Muscle of back (tissue), 11 donors: Measurements from ENCODE around the gene HTR2A. TPM values are rescaled to one million over a fixed set of nuclear protein-coding genes. Genes with fewer than 3 reads are reported as not detected.
A peak's percentile ranks its signal among the peaks of the same experiment; 100 is the strongest.

Source experiments
- DNase-seq, 3 donors: peaks; one replicate each; pipeline versions ENCODE4 v3.0.0 to v3.0.0-alpha.2; 2013
- polyA plus RNA-seq, 10 donors: library from polyadenylated mRNA; unstranded; fragments of 120-200 nt; gene quantifications; one replicate each; pipeline ENCODE4 v1.2.1, GENCODE V29; 2013; ENCODE audit not compliant: insufficient read length in 10 of 10

Gene HTR2A
- polyA plus RNA-seq, 10 donors: 0.14 to 1.2 (median 0.42) TPM

DNA sequence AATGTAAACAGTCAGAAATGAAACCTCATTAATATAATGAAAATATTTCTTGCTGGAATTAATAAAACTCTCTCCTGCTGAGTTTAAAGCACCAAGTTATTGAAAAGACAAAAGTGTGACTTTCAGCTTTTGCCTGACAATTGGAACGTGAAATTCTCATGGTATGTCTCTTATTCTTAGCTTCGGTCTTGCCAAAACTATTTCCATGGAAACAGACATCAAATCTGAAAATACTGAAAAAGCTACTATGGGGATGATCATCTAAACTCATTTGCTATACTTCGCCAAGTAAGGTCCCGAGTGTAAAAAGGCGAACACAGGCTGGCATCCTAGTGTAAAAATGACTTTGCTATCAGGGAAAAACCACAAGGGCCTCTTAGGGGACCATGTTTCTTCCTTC, 22.8 kb downstream of the HTR2A start:
- DNase-seq: peak in 1 of 3 donors; percentile 48

DNA sequence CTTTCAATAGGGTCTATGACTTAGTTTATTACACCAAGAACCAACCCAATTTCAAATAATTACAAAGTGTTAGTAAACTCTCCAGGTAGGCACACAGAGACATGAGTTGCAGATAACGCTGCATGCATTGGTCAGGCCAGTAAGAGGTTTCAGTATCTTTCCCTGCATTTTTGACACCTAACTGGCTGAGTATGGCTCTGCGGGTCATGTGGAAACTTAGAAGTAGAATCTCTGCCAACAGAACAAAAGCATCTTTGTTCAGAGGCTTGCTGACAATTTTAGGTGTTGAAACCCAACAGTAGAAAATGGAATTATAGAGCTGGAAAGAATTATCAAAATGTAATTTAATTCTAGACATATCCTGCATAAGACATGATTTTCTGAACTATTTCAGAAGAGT, 25.3 kb downstream of the HTR2A start:
- DNase-seq: no peak

- DNase-seq: no peak
These were observed 28.8 kb downstream of the HTR2A start for GRCh38 chr13:46868091-46868490.

GRCh38 chr13:46866150-46866549, 30.7 kb downstream of the HTR2A start:
- peak; percentile 5 to 21 (median 10) for DNase-seq

DNA sequence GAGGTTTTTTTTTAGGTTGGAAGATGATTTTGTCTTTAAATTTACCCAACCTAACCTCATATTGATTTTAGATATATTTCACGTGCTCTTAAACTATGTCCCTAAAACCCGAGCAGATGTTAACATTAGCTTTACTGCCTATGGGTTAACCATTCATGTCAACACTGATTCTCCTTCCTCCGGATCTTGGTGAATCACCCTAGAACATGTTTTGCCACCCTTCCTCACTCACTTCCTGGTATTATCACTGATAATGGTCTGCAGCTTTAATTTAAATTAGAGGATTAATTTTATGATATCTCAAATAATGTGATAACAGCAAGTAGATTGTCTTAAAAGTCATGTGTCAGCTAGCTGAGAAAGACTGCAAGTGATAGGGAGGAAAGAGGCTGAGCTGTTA, 31.9 kb downstream of the HTR2A start:
- DNase-seq: no peak

GRCh38 chr13:46861959-46862358, 34.9 kb downstream of the HTR2A start:
- no peak for DNase-seq

DNA sequence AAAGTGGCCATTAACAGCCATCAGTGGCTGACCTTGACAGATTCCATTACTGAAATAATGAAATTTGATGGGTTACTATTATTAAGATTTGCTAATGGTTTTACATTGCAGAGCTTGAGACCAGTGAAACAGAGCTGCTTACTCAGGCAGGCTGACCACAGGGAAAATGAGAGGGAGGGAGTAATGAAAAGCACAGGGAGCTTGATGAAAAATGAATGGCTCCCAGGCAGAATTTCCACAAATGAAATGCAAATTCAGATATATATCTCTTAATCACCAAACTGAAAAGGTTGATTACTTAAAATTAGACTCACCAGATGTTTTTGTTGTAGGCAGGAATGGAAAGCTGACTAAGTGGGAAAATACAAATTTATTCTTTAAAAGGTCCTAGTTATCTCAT, 36.1 kb downstream of the HTR2A start:
- no peak for DNase-seq

- DNase-seq: no peak
These were observed 38.1 kb downstream of the HTR2A start for GRCh38 chr13:46858776-46859175.

- no peak for DNase-seq
These were observed 38.7 kb downstream of the HTR2A start for GRCh38 chr13:46858163-46858562.

DNA sequence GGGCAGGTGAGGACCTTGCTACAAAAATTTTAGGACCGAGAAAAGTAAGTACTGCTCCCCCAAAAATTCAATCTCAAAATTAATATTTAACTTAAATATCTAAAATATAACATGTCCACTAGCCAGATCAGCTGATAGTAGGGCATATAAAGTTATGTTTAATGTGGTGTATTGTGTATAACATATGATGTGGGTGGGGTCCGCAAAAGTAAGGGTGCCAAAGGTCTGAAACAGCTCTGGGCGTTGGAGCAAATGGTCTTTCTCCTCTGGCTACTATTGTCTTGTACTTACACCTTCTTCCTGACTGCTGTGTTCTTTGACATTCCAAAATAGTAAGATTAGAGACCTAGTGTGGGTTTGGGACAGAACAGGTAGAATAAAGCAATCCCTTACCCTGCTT, 41.2 kb downstream of the HTR2A start:
- DNase-seq: no peak

GRCh38 chr13:46855166-46855565, 41.7 kb downstream of the HTR2A start:
- no peak for DNase-seq

GRCh38 chr13:46852168-46852567, 44.7 kb downstream of the HTR2A start:
- no peak for DNase-seq

DNA sequence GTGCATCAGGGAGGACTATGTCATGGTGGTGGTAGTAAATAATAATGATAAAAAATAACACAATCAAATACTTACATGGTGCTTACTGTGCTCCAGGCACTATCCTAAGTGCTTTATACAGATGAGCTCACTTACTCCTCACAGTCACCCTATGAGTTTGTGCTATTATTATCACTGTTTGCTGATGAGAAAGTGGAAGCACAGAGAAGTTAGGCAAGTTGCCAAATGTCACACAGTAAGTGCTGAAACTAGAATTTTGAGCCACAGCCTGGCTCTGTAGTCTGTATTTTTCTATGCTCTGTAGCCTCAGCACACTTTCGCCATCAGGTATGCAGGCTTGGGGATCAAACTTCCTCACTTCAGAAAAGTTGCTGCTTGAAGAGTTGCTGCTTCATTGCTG, 46.6 kb downstream of the HTR2A start:
- DNase-seq: no peak

DNA sequence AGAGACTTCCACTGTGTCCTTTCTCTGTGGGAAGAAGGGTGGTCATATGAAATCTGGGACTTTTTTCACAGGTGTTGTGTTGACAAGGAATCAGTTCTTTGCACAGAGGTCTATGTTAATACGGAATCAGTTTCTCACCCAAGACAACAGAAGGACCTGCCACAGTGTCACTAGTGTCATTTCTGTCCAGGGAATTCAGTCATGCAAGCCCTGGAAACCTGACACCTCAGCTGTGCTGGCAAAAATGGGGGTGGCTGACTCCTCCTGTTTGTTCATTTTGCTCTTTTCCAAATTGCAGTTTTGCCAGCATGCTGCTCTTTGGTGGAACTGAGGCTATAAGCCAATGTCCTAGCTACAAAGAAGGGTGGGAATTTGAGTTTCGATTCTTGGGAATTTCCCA, 50.1 kb downstream of the HTR2A start:
- no peak for DNase-seq

DNA sequence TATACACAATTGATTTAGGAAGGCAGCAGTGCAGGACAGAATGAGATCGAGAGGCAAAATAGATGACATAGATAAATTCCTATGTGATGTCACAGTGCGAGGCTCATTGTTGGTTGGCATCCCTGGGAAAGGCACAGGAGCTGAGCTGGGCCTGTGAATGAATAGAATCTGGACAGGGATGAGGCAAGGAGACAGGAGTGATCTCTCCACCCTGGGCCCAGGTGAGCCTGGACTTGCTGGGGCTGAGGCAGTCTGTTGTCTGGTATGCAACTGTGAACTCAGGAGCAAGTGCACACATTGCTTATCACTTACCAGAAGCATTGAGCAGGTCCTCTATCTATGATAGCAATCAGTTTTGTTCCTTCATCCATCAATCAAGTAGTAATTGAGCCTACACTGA, 51.7 kb downstream of the HTR2A start:
- DNase-seq: no peak

DNA sequence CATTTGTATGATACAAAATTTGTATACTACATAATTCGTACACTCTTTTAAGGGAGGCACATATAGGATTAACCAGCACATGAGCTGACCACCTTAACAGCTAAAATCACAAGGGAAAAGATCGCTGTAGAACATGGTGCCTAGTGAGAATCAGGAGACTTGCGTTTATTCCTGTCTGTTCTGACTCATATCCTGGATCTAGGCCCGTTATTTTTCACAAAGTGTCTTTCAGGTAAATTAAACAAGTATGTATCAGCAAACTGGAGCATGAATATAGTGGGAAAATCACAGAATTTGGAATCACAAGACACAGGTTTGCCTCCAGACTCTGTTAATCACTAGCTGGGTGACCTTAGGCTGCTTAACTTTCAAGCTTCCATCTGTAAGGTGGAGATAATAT, 52.4 kb downstream of the HTR2A start:
- no peak for DNase-seq

DNA sequence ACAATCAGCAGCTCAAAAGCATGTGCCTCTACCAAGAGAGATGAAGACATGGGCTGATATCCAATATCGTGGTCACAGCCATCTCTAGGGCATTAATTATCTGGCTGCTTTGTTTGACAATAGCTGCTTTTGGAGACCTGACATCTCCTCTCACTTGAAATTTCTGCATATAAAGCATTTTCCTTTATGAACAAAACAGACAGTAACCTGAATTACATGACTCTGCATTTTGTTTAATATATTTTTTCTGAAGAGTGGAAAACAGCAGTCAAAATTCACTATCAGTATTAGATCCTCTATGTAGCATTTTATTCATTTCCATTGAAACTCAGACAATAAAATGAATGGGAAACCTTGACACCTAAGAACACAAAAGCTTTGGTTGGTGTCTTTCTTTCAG, 57.5 kb downstream of the HTR2A start:
- no peak for DNase-seq

DNA sequence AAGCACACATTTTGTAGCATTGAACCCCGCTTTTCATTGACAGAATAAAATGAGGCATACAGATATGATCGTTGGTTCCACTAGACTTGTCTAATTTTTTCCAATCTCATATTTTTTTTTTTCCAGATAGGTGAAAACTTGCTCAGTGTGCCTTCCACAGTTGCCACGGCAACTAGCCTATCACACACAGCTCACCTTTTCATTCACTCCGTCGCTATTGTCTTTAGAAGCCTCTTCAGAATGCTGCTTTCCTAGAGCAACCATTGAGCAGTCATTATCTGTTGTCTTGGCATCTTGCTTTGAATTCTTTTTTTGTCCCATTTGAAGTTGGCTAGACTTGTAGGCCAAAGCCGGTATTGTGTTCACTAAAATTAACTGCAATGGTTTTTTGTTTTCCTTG, 62.2 kb downstream of the HTR2A start:
- DNase-seq: no peak

GRCh38 chr13:46831588-46832194, 65.2 kb downstream of the HTR2A start:
- DNase-seq: peak; percentile 37 to 67 (median 48)

DNA sequence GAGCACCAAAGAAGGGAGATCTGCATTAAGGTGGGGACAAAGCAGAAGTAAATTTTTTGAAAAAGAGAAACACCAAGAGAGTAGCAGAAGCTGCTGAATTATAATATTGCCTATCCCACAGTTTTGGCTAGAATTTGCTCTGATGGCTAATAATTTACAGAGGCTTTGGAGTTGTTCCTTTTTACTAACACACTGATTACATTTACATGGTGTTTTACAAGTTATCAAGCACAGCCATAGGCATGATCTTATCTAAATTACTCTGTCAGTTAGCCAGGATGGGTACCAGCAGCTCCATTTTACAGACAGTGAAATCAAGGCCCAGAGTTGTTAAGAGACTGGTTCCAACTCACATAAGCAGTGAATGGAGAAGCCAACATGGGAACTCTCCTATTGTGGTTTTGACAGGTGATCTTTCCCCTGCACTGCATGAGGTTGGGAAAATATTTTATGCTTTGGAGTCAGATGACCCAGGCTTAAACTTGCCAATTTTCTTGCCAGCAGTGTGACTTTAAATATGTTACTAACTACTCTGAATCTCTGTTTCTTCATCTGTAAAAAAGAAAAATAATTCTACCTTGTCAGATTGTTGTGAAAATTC, 66.3 kb downstream of the HTR2A start:
- no peak for DNase-seq

DNA sequence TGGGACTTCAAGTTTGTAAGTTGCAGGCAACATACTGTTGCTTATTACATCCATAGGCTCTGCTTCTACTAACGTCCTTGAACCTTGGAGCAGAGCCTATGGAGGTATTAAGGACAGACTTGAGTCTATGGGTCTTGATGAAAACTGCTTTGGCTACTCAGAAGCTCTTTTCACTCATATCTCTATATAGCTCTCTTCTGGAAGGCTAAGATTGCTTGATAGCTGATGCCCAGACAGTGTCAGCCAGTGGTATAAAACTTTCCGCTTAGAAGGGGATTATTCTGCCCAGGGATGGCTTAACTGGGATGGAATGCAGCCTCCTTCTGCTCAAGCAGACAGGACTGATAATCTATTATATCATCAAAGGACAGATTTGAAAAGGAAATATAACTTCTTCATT, 74.3 kb downstream of the HTR2A start:
- DNase-seq: no peak

GRCh38 chr13:46817838-46818476, 78.9 kb downstream of the HTR2A start:
- DNase-seq: no peak

GRCh38 chr13:46817095-46817494, 79.8 kb downstream of the HTR2A start:
- DNase-seq: no peak

DNA sequence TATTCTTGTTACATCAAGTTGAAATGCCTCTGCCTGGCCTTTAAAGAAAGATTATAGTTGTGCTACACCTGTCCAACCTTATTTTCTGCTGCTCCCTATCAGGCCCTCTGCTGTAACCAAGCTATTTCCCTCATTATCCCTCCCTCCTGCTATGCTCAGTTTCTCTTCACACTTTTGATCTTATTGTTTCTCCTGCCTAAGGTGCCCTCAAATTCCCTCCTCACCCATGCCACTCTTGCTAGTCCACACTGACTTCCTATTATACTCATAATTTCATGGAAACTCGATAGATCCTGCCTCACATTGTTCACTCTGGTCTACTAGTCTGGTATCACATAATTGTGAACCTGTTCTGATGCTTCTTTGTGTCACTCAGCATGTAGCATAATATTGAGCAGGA, 80.5 kb downstream of the HTR2A start:
- DNase-seq: no peak
